Measurements from ENCODE around the gene AHDC1.

DNA sequence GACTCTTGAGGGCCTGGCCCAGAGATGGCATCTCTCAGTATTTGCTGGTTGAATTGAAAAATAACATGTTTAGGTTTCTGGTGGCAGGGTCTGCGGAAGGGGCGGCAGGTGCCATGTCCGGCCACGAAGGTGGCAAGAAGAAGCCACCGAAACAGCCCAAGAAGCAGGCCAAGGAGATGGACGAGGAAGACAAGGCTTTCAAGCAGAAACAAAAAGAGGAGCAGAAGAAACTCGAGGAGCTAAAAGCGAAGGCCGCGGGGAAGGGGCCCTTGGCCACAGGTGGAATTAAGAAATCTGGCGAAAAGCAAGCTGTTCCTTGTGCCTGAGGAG lies 45.3 kb upstream of the AHDC1 start:
- TF ChIP-seq CTCF (optimal IDR thresholded peaks at IDR 0.05 in 1 of 3, IDR thresholded peaks at IDR 0.05 in 1 of 3, conservative IDR thresholded peaks at IDR 0.05 in 1 of 3; ENCODE audit: extremely low read depth in 1 of 3, insufficient read depth in 2 of 3, low read length in 3 of 3) (no peak), EZH2 (IDR thresholded peaks at IDR 0.05; ENCODE audit: low read length) (no peak)
